ENCODE data around the gene ABL1.
"Not testable (repeated sequence)": the region's sequence is repeated elsewhere in the genome, so short reads cannot be mapped to it uniquely, and the experiment has no call there.

ABL1 gene

DNA sequence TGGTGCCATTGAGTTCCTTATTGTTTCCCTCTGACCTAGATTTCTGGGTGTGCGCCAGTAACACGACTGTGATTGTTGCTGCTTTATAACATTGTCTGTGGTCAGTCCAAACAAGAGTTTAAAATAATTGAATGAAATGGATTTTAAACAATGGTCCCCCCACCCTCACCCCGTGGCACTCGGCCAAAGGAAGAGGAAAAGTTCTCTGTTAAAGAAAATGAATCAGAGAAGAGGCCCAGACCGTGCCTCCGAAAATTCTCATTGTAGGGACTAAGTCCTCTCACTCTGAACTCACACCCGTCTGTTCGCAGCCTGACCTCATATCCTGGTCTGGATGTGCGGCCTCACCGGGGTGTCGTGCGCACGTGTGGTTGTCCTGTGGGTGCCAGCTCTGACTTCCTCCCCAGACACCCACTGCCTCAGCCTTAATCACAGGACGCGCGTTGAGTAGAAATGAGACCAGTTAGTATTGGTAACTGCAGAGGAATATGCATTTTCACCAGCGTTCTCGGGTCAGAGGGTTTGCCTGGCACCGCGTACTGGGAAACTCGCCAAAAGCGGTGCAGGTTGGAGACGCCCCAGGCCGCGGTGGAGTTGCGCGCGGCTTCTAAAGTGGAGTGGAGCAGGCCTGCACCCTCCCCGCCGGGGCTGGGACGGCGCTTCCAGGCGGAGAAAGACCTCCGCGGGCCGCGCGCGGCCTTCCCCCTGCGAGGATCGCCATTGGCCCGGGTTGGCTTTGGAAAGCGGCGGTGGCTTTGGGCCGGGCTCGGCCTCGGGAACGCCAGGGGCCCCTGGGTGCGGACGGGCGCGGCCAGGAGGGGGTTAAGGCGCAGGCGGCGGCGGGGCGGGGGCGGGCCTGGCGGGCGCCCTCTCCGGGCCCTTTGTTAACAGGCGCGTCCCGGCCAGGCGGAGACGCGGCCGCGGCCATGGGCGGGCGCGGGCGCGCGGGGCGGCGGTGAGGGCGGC, at the start of gene ABL1:
Gene ABL1, plus strand, starts transcription at position 884 of the 966 bp plus-strand sequence. CDS start 193 bp downstream, outside the sequence.
- no peak for FAIRE-seq

DNA sequence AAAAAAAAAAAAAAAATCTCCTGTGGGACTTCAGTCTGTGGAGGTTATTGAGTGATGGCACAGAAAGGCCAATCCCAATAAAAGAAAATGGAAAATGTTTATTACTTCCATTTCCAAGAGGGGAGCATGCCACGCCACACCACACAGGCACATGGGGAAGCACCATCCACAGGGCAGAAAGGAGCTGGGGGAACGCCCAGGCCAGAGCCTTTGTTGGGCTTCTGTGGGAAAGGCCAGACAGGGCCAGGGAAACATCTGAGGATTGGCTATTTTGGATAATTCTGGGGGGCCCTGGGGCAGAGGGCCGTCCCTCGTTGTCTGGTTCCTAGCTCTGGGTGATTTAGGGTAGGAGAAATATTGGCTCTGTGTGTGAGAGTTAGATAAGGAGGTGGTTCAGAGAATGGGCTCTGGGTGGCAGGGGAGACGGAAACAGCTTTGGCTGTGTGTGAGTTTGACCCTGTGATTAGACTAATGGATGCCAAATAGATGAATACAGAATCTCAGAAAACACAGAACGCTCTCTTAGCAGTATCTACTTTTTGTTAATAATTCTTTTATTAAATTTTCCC, 49.0 kb upstream of the ABL1 start:
- FAIRE-seq, result no peak

DNA sequence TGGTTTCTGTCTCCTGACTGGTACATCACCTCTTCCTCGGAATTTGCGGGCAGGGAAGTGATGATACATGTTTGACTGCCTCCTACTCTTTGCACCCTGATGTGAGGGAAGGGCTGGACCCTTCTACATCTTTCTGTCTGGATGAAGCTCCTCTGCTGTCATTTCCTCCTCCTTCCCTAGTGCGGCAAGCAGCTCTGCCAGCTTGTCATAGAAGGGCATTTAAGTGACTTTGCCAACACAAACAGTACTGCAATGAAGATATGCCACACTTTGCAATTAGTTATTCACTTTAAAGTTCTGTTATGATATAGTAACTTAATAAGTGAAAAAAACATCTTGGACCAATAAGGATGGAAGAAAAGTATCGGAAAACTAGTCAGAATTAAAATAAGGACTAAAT, 48.5 kb upstream of the ABL1 start:
- no peak for FAIRE-seq

DNA sequence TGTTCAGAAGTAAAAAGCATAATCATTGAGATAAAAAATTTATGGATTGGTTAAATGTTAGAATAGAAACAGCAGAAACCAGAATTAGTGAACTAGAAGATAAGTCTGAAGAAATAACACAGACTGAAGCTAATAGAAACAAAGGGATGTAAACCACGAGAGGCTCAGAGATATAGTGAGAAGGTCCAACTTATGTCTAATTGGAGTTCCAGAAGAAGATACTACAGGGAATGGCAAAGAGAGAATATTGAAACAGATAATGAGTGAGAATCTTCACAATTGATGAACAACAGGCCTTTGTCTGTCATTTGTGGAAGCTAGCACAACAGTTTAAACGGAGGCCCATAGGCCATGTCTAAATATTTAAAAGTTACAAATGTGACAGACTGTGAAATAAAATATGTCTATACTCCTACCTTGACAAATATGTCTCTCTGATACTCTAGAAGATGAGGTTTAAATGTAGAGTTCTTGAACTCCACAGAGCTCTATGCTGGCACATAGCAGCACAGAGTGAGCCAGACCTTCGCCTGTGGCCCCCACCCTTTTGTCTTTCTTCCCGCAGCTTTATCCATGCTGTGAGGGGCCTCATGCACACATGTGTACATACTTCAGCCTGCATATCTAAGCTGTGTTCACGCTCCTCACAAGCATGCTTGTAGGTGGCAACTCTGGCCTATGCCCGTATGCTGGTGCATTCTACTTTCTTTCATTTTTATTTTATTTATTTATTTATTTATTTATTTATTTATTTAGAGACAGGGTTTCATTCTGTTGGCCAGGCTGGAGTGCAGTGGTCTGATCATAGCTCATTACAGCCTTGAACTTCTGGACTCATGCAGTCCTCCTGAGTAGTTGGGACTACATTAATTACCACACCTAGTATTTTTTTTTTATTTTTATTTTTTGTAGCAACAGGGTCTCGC, 45.0 kb upstream of the ABL1 start:
- no peak for FAIRE-seq

DNA sequence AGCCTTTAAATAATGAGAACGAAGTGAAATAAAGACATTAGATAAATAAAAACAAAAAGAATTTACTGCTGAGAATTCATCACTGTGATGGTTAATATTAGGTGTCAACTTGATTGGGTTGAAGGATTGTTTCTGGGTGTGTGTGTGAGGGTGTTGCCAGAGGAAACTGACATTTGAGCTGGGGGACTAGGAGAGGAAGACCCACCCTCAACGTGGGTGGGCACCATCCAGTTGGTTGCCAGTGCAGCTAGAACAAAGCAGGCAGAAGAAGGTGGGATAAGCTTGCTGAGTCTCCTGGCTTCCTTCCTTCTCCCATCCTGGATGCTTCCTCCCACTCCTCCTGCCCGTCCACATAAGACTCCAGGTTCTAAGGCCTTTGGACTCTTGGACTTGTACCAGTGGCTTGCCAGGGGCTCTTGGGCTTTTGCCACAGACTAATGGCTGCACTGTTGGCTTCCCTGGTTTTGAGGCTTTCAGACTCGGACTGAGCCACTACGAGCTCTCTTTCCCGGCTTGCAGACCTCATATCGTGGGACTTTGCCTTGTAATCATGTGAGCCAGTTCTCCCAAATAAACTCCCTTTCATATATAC, 43.7 kb upstream of the ABL1 start:
- no peak for FAIRE-seq

DNA sequence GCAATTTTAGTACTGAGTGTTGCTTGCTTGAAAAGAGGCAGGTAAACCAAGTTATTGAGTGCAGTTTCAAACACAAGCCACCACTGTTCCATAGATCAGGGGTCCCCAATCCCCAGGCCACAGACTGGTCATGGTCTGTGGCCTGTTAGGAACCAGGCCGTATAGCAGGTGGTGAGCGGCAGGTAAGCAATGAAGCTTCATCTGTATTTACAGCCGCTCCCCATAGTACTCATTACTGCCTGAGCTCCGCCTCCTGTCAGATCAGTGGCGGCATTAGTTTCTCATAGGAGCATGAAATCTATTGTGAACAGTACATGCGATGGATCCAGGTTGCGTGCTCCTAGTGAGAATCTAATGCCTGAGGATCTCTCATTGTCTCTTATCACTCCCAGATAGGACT, 41.5 kb upstream of the ABL1 start:
- FAIRE-seq, result no peak

DNA sequence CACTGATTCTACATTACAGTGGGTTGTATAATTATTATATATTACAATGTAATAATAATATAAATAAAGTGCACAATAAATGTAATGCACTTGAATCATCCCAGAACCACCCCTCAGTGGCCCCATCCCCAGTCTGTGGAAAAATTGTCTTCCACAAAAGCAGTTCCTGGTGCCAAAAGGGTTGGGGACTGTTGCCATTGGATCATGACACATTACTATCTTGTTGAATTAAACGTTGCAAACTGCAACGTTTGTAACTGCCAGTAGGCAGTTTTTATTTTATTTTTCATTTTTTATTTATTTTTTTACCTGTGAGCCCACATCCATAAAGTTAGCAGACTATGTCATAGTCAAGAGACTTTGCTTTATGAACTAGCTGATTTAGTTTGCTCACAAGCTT, 41.0 kb upstream of the ABL1 start:
- not testable (repeated sequence) for FAIRE-seq

DNA sequence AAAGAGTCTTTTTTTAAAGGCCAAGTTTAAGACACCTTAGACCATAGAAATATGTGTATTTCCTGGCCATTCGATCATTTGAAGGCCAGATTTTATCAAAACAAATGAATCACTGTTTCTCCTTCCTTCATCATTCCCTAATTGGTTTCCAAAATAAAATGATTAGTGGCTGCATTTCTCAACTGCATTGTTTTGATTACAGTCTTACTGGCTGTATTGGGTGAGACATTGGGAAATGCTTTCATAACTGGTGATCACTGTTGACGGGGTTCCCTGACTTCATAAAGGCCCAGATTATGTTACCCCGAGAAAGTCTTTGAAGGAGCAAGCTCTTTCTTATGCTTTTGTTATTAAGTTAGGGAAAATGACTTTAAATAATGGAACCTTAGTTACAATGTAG, 40.6 kb upstream of the ABL1 start:
- not testable (repeated sequence) for FAIRE-seq

DNA sequence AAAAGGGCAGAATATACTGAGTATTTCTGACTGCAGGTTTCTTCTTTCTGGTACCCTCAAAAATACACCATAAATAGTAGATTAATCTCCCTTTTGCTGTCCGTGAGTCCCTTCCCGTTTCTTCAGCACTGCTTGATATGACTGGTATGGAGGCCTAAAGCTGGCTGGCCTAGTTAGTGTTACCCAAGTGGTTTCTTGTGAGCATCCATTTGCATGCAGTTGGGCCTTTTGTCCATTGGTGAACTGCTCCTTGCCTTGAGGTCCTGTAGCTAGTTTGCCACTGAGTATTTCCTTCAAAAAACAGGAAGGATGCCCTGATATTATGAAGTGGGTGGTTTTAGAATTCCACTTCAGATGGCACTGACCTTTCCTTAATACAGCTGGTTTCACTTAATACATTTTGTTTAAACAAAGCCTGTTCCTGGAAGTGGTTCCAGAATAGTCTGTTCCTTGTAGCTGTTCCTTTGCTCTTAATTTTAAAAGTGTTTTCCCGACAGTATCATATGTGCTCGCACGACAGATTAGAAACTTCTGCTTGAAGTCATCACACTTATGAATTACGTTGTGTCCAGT, 40.0 kb upstream of the ABL1 start:
- FAIRE-seq, result no peak

DNA sequence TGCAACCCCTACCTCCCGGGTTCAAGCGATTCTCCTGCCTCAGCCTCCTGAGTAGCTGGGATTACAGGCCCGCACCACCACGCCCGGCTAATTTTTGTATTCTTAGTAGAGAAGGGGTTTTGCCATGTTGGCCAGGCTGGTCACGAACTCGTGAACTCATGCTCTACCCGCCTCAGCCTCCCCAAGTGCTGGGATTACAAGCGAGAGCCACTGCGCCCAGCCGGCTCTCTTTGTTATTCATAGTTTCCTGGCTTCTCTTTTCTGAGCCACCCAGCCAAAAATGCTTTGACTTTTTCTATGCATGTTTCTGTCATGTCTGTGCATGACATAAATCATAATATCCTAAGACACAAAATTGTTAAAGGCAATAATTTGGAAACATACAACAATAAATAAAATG, 31.9 kb upstream of the ABL1 start:
- FAIRE-seq, result not testable (repeated sequence)

DNA sequence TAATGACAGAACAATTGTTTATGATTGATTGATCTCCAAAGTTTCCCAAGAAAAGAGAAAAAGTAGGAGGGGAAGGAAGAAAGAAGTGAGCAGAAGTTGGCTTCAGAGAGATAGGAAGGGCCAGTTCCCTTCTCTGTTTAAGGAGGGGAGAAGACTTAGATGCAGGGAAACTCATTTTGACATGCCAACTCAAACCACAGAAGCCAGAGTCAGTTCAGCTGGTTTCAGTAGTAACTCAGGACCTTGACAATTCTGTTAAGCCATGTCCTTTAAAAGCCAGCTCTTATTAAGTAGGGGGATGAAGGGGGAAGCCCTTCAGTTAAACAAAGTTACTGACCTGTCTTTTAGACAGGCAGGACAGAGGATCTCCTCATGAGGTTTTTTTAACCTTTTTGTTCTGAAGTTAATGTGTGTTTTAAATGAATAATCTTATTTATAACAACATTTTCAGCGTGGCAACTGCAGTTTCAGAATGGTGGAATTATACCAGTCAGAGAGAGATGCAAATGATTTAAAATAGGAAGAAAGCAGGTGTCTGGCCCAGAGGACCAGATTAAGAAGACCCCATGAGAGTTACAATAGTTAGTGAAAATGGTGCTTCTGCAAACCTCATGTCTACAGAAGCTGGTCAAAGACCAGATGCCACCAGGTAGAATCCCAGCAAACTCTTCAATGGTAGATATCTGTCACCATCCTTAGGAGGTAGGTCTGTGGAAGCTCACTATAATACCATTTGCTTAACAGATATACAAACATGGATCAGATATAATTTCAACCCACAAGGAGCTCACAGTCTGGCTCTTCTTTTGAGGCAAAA, 29.3 kb upstream of the ABL1 start:
- FAIRE-seq, result no peak

DNA sequence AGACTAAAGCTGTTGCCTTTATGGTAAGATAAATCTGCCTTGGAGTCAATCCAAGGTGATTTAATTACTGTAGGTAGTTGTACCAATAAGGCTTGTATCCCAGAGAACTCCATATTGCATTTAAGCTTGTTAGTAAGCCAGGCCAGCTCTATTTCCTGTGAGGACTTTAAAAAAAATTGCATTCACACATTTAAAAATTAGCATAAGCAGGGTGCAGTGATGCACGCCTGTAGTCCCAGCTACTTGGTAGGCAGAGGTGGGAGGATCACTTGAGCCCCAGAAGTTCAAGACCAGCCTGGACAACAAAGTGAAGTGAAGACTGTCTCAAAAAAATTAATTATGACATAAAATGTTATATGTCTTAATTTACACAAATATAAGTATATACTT, 28.7 kb upstream of the ABL1 start:
- no peak for FAIRE-seq

DNA sequence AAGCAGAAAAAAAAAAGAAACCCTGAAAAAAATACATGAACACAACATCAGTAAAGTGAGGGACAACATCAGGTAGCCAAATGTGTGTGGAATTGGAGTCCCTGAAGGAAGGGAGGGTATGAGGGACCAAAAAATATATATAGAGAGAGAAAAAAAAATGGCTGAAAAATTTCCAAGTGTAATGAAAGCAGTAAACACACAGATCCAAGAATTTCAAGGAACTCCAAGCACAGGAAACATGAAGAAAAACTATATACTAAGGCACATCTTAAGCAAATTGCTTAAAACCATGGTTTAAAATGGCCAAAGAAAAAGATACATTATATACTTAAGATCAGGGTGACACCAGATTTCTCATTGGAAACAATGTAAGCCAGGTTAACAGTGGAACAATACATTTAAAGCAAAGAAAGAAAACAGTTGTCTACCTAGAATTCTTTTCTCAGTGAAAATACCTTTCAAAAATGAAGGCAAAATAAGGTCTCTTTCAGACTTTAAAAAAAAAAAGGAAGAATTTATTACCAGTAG, 24.4 kb upstream of the ABL1 start:
- FAIRE-seq, result no peak

DNA sequence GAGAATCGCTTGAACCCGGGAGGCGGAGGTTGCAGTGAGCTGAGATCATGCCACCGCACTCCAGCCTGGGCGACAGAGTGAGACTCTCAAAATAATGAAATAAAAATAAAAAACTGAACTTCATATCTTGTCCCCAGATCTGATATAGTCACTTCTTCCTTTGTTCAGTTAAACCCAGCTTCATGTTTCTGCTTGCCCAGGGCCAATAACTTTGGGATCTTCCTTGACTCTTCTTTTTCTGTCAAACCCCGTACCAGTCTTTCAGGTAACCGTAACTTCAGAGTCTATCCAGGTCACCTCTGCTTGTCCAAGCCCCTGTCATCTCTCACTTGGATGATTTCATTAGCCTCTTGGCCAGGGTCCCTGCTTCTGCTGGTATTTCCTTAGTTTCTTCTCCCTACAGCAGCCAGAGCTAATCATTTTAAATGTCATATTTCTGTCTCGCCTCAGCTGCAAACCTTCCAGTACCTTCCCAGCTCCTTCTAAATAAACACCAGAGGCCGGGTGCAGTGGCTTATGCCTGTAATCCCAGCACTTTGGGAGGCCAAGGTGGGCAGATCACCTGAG, 19.7 kb upstream of the ABL1 start:
- no peak for FAIRE-seq

DNA sequence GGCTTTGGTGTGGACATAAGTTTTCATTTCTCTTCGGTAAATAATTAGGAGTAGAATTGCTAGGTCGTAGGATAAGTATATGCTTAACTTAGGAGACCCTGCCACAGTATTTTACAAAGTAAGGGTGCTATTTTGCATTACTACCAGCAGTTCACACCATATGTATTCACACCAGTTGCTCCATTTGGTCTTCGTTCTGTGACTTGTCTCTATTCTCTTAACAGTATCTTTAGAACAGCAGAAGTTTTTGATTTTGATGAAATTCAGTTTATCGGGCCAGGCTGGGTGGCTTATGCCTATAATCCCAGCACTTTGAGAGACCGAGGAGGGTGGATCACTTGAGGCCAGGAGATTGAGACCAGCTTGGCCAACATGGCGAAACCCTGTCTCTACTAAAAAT, 17.1 kb upstream of the ABL1 start:
- FAIRE-seq, result no peak

DNA sequence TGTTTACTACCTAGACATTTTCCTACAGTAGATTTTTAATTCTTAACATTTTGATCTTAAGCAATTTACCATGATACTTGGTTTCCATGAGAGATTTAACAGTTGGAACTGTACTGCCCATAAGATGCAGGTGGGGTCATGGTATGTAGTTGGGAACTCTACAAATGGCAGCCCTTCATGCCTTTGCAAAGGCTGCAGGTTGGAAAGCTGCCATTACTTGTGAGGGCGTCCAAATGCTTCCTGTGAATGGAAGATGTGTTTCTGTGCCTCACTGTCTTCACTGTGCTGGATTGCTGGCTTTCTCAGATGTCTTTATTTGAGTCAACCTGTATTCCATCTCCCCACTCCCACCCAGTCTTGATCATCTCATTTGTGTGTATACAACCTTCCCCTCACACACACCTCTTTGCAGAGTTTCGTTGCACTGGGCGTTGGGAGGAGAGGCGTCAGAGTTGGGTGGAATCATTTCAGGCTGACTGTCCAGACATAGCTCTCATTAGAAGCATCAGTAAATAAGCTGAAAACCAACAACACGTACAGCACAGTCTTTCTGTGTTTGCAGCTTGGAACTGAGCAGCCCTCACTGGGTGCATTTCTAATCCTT, 14.8 kb upstream of the ABL1 start:
- no peak for FAIRE-seq

DNA sequence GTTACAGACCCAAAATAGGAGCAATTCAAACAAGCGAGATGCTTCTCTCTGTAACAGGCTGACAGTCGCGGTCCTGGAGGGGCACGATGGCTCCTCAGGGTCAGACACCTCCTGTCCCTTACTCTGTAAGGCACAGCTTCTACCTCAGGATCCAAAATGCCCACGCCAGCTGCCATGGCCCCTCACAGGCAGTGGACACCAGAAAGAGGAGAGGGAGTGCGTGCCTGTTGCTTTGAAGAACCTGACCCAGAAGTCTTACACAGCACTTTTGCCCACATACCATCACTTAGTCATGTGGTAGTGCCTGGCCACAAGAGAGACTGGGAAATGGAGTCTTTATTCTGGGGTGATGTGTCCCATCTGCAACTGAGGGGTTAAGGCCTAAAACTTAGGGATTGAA, 11.6 kb upstream of the ABL1 start:
- no peak for FAIRE-seq

DNA sequence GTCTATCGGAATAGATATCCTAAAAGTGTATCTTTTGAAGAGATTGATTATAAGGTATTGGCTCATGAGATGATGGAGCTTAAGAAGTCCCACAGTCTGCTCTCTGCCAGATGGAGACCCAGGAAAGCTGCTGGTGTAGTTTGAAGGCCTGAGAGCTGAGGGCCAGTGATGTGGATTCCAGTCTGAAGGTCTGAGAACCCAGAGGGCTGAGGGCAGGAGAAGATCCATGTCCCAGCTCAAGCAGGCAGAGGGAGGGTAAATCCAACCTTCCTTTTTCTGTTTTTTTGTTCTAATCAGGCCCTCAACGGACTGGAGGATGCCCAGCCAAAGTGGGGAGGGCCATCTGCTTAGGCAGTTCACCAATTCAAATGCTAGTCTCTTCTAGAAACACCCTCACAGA, 11.0 kb upstream of the ABL1 start:
- no peak for FAIRE-seq

DNA sequence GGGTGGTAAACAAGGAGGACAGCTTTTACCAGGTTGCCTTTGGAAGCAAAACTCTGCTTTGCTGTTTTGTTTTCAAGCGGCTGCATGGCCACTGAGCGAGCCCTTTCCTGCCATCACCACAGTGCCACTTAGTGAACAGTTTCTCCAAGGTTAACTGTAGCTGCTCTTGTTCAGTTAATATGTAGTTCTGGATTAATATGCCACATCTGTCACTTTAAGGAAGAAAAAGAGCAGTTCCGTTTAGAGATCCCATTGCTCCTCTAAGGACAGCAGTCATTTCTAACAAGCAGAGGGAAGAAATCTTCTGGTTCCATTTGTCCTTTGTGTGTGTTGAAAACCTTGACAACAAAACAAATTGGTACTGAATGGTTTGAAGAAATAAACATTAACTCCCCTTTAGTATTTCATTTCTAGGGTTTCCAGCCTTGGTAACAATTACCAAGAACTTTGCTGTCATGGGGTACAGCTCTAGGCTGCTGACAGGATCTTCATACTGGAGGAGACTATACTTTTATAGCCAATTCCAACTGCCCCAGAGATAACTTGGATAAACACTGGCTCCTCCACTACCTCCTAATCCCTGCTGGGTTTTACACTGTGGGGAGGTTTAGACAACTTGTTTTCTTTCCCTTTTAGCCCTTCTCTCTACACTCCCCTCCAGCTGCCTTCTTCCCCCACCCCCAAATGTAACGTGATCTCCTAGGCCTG, 10.3 kb upstream of the ABL1 start:
- no peak for FAIRE-seq

DNA sequence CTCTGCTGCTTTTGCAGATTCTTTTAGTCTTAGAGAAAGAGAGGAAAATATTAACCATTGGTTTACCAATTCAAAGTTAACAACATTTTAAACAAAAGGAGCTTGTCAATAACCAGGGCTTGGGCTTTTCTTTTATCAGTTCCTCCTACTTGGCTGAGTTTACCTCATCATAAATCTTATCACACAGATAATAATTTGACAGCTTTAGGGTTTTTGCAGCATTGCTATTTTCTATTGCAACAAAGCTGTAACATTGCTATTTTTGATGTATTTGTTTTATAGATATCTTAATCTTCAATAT, 9.8 kb upstream of the ABL1 start:
- FAIRE-seq, result peak; percentile 72
